Measurements from ENCODE around the gene MARCHF7.
"Not testable (repeated sequence)": the region's sequence is repeated elsewhere in the genome, so short reads cannot be mapped to it uniquely, and the experiment has no call there.

Gene MARCHF7

GRCh38 chr2:159720676-159721075, 8.4 kb downstream of the MARCHF7 start:
- no peak for DNase-seq (ENCODE audit: low read depth, low spot score)

- DNase-seq (ENCODE audit: low read depth, low spot score), result no peak
Observed at GRCh38 chr2:159722580-159722979, 10.3 kb downstream of the MARCHF7 start.

- DNase-seq (ENCODE audit: low read depth, low spot score), result not testable (repeated sequence)
Observed at GRCh38 chr2:159724795-159725572, 12.7 kb downstream of the MARCHF7 start.

GRCh38 chr2:159725713-159726112, 13.4 kb downstream of the MARCHF7 start:
- DNase-seq (ENCODE audit: low read depth, low spot score), result no peak

GRCh38 chr2:159728629-159729028, 16.3 kb downstream of the MARCHF7 start:
- no peak for DNase-seq (ENCODE audit: low read depth, low spot score)

- no peak for DNase-seq (ENCODE audit: low read depth, low spot score)
Observed at GRCh38 chr2:159735648-159736047, 23.3 kb downstream of the MARCHF7 start.

- no peak for DNase-seq (ENCODE audit: low read depth, low spot score)
Observed at GRCh38 chr2:159736048-159736447, 23.7 kb downstream of the MARCHF7 start.

GRCh38 chr2:159737292-159737916, 25.1 kb downstream of the MARCHF7 start:
- no peak for DNase-seq (ENCODE audit: low read depth, low spot score)

GRCh38 chr2:159737917-159738296, 25.6 kb downstream of the MARCHF7 start:
- no peak for DNase-seq (ENCODE audit: low read depth, low spot score)

- no peak for DNase-seq (ENCODE audit: low read depth, low spot score)
Observed at GRCh38 chr2:159738509-159739390, 26.4 kb downstream of the MARCHF7 start.

- DNase-seq (ENCODE audit: low read depth, low spot score), result no peak
Observed at GRCh38 chr2:159742846-159743245, 30.5 kb downstream of the MARCHF7 start.

- DNase-seq (ENCODE audit: low read depth, low spot score), result no peak
Observed at GRCh38 chr2:159744363-159744762, 32.1 kb downstream of the MARCHF7 start.

- DNase-seq (ENCODE audit: low read depth, low spot score), result not testable (repeated sequence)
Observed at GRCh38 chr2:159745237-159745636, 32.9 kb downstream of the MARCHF7 start.

- no peak for DNase-seq (ENCODE audit: low read depth, low spot score)
Observed at GRCh38 chr2:159748089-159748488, 35.8 kb downstream of the MARCHF7 start.

GRCh38 chr2:159750873-159751272, 38.6 kb downstream of the MARCHF7 start:
- no peak for DNase-seq (ENCODE audit: low read depth, low spot score)

- no peak for DNase-seq (ENCODE audit: low read depth, low spot score)
Observed at GRCh38 chr2:159753797-159754196, 41.5 kb downstream of the MARCHF7 start.

- no peak for DNase-seq (ENCODE audit: low read depth, low spot score)
Observed at GRCh38 chr2:159755014-159755413, 42.7 kb downstream of the MARCHF7 start.

- DNase-seq (ENCODE audit: low read depth, low spot score), result no peak
Observed at GRCh38 chr2:159755788-159756187, 43.5 kb downstream of the MARCHF7 start.

GRCh38 chr2:159758239-159758638, 45.9 kb downstream of the MARCHF7 start:
- DNase-seq (ENCODE audit: low read depth, low spot score), result no peak

GRCh38 chr2:159758686-159759085, 46.4 kb downstream of the MARCHF7 start:
- no peak for DNase-seq (ENCODE audit: low read depth, low spot score)

GRCh38 chr2:159759577-159759976, 47.3 kb downstream of the MARCHF7 start:
- no peak for DNase-seq (ENCODE audit: low read depth, low spot score)

GRCh38 chr2:159760326-159760725, 48.0 kb downstream of the MARCHF7 start:
- DNase-seq (ENCODE audit: low read depth, low spot score), result no peak
